Colonic mucosa (tissue), 4 donors: ENCODE measurements around the gene LCA5L. TPM values are rescaled to one million over a fixed set of nuclear protein-coding genes. Genes with fewer than 3 reads are reported as not detected.
"Not testable (repeated sequence)": the region's sequence is repeated elsewhere in the genome, so short reads cannot be mapped to it uniquely, and the experiment has no call there.

ENCODE experiments used
- DNase-seq: peaks from one replicate; pipeline ENCODE4 v3.0.0-alpha.2; 2020
- H3K27ac ChIP-seq: fragments of 200-600 bp; one replicate; pipeline ENCODE4 v1.8.0; 2021
- H3K27me3 ChIP-seq: fragments of 200-600 bp; one replicate; pipeline ENCODE4 v1.8.0; 2021
- H3K36me3 ChIP-seq: fragments of 200-600 bp; one replicate; pipeline ENCODE4 v1.8.0; 2021
- H3K4me1 ChIP-seq: fragments of 200-600 bp; one replicate; pipeline ENCODE4 v1.8.0; 2021; ENCODE audit warnings: mild to moderate bottlenecking
- H3K4me3 ChIP-seq: fragments of 200-600 bp; one replicate; pipeline ENCODE4 v1.8.0; 2021
- H3K9ac ChIP-seq, 2 donors: one replicate each; pipeline ENCODE4 v1.7.0; 2013; ENCODE audit warnings: control low read depth in 2 of 2, low read depth in 2 of 2, low read length in 2 of 2
- H3K9me3 ChIP-seq: fragments of 200-600 bp; one replicate; pipeline ENCODE4 v1.8.0; 2021
- intact Hi-C: fragments of 100-400 bp; cut with DNase I; formaldehyde crosslinking; loops from one replicate; pipeline ENCODE4 v1.14.1; 2022
- total RNA-seq, 2 donors: library from RNA; stranded (reverse); fragmentation: NEBNext Ultra II Directional in 1 of 2; extraction: Animal tissue kit (Norgen Biotek cat#: 25700) in 1 of 2; gene quantifications; one replicate each; pipeline ENCODE4 v1.2.1, GENCODE V29; 2021
- TF ChIP-seq, protein P1 (sequence below): fragments of 200-600 bp; IDR thresholded peaks from one replicate; pipeline ENCODE4 v1.8.0; 2022; ENCODE audit warnings: antibody characterized with exemption, mild to moderate bottlenecking
- donor health status: healthy.
- donor health status: DM: no; HTN: no; CAD: no.
- donor health status: DM: no; HTN: no; CAD: no.

Gene LCA5L
- total RNA-seq, 2 donors from 2014 or later = 0.64 to 0.98 TPM

DNA sequence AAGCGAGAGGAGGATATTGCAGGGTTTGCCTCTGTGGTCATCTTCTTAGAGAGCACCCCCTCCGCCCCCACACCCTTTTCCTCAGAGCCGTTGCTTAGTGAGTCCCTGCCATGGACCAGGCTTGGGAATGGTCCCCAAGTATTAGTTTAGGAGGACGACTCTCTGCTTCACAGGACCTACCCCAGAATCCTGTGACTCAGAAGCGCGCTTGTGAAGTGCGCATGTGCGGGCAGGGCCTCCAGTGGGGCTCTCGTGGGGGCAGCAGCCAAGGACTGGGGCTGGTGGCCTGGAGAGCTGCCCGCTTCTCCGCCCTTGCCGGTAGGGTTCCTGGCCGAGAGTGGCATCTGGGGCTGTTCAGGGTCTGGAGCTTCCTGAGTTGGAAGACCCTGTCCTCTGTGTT is 59.4 kb downstream of the LCA5L start:
- TF ChIP-seq, protein P1, sequence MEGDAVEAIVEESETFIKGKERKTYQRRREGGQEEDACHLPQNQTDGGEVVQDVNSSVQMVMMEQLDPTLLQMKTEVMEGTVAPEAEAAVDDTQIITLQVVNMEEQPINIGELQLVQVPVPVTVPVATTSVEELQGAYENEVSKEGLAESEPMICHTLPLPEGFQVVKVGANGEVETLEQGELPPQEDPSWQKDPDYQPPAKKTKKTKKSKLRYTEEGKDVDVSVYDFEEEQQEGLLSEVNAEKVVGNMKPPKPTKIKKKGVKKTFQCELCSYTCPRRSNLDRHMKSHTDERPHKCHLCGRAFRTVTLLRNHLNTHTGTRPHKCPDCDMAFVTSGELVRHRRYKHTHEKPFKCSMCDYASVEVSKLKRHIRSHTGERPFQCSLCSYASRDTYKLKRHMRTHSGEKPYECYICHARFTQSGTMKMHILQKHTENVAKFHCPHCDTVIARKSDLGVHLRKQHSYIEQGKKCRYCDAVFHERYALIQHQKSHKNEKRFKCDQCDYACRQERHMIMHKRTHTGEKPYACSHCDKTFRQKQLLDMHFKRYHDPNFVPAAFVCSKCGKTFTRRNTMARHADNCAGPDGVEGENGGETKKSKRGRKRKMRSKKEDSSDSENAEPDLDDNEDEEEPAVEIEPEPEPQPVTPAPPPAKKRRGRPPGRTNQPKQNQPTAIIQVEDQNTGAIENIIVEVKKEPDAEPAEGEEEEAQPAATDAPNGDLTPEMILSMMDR = no peak
- DNase-seq = peak; percentile 33
- intact Hi-C loops = loop anchor here (5.0 kb wide), 1 partner anchor 74 kb away; the partner anchor contains the start of gene BRWD1

GRCh38 chr21:39385299-39386145 is 60.1 kb downstream of the LCA5L start:
- H3K27ac ChIP-seq = peak overlapping the region; percentile 45
- intact Hi-C loops = loop anchor here (5.0 kb wide), 1 partner anchor 73 kb away; the partner anchor contains the start of gene BRWD1
- peaks cover 7% of the 10 kb centered on the region for H3K4me1 ChIP-seq
- H3K9me3 ChIP-seq = no peaks in the 10 kb centered on the region
- DNase-seq = peak; percentile 90
- peak overlapping the region; percentile 14 to 46 for H3K9ac ChIP-seq
- no peaks in the 10 kb centered on the region for H3K27me3 ChIP-seq
- peak overlapping the region; percentile 14 for H3K4me3 ChIP-seq
- H3K36me3 ChIP-seq = no peaks in the 10 kb centered on the region
- TF ChIP-seq, protein P1 = no peak

More for the DNA sequence above, 59.4 kb downstream of the LCA5L start:
- peak overlapping the region; percentile 14 to 46 for H3K9ac ChIP-seq
- peaks cover 5% of the 10 kb centered on the region for H3K4me1 ChIP-seq
- peak overlapping the region; percentile 14 for H3K4me3 ChIP-seq
- no peaks in the 10 kb centered on the region for H3K9me3 ChIP-seq
- no peaks in the 10 kb centered on the region for H3K27me3 ChIP-seq
- H3K27ac ChIP-seq = peak overlapping the region; percentile 45
- H3K36me3 ChIP-seq = no peaks in the 10 kb centered on the region

DNA sequence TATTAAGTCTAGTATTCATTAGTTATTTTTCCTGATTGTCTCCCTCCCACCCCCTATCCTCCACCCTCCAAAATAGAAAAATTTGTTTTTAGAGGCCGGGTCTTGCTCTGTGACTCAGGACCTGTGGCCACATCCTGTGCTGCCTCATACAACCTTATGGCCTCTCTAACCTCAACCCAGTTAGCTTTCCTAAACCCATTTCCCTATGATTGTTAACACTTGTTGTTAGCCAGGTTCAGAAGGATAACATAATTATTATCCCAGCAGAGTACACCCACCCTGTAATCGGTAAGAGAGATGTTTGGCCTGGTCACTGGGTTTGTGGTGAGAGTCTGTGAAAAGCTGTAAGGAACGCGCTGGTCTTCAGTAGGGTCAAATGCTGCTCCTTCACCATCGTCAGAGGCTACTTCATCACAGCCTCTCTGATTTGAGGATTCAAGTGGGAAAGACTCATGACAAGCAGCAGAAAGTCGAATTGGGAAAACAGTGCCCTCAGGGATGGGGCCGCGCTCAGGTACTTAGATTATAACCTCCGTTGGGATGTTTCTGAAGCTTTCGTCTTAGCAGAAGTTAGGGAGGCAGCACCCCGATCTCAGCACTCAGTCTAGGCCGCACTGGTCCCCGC is 60.8 kb downstream of the LCA5L start:
- Histone ChIP-seq H3K27me3 (no peaks in the 10 kb centered on the region), H3K9ac (no peak overlapping the region), H3K27ac (no peak overlapping the region), H3K36me3 (no peaks in the 10 kb centered on the region), H3K4me3 (no peak overlapping the region), H3K4me1 (peaks cover 7% of the 10 kb centered on the region), H3K9me3 (no peaks in the 10 kb centered on the region)
- intact Hi-C loops = loop anchor here (5.0 kb wide), 1 partner anchor 72 kb away; the partner anchor contains the start of gene BRWD1
- TF ChIP-seq, protein P1 = no peak
- no peak for DNase-seq

- H3K27ac ChIP-seq, H3K27me3 ChIP-seq, H3K36me3 ChIP-seq, DNase-seq, H3K4me1 ChIP-seq, intact Hi-C loops, H3K9me3 ChIP-seq, H3K4me3 ChIP-seq, H3K9ac ChIP-seq: not testable (repeated sequence)
Observed at GRCh38 chr21:39382096-39382495, 63.5 kb downstream of the LCA5L start.

DNA sequence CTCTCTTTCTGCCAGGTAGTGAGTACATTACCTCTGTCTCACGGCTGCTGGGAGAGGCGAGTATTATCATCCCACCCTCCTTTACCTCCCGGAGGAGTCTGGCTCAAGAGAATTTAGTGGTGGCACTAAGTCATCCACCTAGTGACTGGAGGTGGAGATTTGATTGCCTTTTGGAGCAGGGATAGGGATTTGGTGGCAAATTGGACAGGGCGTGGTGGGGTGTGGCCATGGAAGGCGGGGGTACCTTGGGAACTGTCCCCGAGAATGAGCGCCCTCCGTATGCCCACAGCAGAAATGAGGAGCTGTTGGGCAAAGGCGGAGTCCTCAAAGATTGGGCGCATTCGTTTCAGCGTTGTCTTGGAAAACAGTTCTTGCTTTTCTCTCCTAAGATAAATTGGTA is 64.6 kb downstream of the LCA5L start:
- TF ChIP-seq, protein P1 = no peak
- H3K4me3 ChIP-seq = peak overlapping the region; percentile 94
- intact Hi-C loops = no loop called here

More for the DNA sequence above, 64.6 kb downstream of the LCA5L start:
- peaks cover 4% of the 10 kb centered on the region for H3K4me1 ChIP-seq
- peak overlapping the region; percentile 79 for H3K27ac ChIP-seq
- H3K36me3 ChIP-seq = no peaks in the 10 kb centered on the region
- peak; percentile 40 for DNase-seq
- peak overlapping the region; percentile 58 to 88 for H3K9ac ChIP-seq
- no peaks in the 10 kb centered on the region for H3K9me3 ChIP-seq
- H3K27me3 ChIP-seq = no peaks in the 10 kb centered on the region
